Islet of Langerhans (tissue), 1 donor: ENCODE measurements around the gene MYO7B.

Experiments used
- FAIRE-seq: peaks from one replicate; lab custom pipeline; 2011; peaks lifted over from hg19 to GRCh38; lab: Jason Lieb, UNC

The MYO7B gene

DNA sequence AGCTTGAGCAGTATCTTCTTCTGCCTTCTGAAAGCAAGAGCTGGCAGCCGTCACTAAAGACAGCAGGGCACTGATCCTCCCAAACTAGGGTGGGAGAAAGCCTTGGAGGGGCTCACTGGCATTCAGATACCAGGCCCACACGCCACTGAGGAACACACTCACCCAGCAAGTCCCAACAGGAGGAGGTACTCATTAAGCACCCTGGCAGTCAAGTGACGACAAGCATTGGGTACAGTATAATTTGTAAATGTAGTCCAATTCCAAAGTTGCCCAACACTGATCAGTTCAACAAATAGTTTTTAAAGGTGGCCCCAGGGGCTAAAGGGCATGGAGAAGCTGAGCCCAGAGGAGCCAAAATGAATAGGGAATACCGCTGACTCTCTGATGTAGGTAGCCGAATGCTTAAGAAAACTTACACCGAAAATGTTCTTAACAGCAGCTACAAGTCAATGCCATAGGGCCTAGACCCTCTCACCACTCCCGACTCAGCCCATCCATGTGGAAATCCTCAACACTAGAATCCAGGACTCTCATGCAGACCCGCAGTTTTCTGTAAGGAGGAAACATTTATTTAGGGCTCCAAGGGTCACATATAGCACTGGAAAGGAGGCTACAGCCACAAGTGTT, 129.9 kb downstream of the MYO7B start:
- no peak for FAIRE-seq

DNA sequence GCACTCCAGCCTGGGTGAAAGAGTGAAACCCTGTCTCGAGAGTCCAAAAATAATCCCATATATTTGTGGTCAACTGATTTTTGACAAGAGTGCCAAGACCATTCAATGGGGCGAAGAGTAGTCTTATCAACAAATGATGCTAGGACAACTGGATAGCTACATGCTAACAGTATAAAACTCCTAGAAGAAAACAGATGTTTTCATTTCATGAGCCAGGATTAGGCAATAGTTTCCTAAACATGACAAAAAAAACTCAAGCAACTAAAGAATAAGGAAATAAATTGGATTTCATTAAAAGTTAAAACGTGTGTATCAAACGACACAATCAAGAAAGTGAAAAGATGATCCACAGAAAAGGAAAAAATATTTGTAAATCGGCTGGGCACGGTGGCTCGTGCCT, 133.6 kb downstream of the MYO7B start:
- no peak for FAIRE-seq

DNA sequence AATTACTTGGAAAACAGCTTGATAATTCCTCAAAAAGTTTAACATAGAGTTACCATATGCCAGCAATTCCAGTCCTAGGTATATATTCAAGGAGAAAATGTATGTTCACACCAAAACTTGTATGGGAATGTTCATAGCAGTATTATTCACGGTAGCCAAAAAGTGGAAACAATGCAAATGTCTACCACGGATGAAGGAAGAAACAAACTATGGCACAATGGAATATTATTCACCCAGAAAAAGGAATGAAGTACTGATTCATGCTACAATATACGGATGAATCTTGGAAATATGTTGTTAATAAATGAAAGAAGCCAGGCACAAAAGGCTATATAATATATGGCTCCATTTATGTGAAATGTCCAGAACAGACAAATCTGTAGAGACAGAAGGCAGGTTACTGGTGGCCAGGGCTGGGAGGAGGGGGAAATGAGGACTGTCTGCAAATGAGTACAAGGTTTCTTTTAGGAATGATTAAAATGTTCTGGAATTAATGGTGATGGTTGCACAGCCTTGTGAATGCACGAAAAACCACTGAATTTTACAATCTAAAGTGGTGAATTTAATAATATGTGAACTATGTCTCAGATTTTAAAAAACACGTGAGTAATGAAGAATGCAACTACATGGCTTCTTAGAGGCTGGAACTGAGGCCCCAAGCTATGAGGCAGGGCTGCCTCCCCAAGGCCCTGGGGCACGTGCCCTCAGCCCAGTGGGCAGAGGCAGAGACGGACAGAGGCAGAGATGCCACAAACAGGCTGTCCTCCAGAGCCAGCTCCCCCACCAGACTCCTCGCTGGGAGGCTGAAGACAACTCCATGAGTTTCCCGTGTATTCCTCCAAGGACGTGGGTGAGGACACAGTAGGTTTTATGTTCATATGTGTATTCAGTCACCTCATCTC, 134.8 kb downstream of the MYO7B start:
- no peak for FAIRE-seq

DNA sequence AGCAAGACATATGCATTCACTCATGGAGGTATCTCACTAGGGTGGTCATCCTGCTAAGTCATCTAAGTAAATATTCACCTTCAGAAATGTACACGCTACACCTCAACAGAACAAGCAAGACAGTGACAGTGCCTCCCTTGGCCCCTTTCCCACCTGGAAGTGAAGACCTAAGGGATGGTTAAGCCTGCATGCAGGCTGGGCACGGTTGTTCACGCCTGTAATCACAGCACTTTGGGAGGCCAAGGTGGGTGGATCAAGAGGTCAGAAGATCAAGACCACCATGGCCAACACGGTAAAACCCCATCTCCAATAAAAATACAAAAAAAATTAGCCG, 135.4 kb downstream of the MYO7B start:
- FAIRE-seq, result no peak

DNA sequence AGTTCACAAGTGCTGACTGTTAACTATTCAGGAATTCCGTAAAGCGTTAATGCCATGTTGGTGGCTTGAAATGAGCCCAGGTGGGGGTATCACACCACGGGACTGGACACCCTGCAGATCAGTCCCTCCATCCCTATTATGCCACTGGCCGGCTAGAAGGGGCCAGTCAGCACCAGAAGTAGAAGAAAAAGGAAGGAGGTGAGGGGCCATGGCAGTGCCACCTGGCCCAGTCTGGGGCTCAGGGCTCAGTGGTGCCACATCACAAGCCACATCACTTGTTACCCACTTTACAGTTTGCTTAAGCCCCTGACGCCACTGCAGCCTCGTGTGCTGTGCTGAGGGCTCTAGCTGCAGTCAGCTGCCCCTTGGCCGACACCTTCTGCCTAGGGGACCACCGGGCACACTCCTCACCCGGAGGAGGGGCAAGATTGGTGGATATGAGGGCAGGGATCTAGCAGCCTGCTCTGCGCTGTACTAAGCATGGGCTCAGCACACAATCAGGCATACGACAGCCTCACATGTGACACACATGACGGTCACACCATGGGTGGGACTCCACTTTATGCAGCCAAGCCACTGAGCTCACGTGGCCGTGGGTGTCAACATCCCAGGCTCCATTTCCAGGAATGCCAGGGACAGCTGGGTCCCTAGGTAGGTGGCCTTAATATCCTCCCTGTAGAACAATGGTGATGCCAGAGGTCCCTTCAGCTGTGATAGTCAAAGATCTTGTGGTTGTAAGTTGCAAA, 136.2 kb downstream of the MYO7B start:
- no peak for FAIRE-seq

DNA sequence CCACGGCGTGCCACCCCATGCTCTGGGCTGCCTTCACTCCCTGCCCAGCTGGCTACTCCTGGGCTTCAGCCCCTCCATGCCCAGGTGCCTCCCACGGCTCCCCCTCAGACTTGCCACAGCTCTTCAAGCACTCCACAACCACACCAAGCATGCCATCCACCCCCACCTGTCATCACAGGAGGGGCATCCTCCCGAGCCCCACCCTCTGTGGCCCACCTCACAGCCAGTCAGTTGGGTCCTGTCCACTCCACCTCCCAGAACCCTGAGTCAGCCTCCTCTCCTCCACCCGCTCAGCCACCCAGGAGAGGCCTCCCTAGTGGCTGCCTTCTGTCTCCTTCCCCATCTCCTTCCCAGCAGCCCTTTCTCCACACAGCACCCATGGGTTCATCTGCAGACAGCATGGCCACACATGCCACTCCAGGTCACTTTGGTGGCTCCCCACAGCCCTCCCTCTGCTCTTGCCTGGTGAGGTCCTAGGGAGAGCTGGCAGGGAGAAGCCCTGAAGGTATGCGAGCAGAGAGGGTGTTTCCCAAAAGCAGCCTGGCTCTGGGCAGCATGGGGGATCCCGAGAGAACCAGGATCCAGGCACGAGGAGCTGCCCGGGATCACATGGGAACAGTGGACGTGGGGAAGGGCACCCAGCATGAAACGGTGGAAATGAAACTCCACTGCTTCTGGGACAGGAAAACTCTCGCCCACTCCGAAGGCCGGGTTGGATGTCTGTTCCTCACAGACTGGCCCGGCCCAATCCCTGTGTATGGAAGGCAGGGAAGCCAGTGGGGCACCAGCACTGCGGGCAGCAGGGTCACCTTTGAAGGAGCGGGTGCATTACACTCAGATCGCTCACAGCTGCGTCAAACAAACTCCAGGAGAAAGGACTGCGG, 137.1 kb downstream of the MYO7B start:
- FAIRE-seq, result no peak

DNA sequence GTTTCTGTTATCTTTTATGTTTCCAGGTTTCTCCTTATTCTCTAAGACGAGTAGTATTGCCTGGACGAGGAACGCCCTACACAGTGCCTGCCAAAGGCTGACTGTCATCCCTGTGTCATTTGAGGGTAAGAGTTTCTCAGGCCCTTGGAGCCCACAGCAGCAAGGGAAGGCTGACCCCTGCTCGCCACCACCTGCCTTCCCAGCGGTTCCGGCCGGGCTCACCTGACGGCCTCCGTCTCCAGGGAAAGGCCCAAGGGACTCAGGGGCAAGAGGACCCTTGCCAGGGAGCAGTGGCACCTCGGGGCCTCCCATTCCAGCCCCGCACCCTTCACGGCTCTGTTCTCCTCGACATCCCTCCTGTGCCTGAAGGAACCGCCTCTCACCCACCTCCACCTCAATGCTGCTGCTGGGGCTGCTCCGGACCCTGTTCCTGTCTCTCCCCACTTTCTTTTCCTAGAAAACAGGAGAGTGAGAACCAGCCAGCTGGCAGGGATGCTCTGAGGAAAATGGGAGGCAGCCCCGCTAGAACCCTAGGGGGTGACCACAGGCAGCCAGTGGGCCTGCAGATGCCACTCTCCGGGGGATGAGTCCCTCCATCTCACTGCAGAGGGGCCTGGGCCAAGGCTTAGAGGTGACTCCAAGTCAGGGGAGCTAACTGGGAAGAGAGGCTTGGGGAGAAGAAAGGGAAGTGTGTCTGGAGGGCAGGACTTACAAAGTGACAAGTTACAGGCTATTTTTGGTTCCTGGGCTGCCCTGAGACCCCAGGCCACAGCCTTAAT, 138.0 kb downstream of the MYO7B start:
- no peak for FAIRE-seq

DNA sequence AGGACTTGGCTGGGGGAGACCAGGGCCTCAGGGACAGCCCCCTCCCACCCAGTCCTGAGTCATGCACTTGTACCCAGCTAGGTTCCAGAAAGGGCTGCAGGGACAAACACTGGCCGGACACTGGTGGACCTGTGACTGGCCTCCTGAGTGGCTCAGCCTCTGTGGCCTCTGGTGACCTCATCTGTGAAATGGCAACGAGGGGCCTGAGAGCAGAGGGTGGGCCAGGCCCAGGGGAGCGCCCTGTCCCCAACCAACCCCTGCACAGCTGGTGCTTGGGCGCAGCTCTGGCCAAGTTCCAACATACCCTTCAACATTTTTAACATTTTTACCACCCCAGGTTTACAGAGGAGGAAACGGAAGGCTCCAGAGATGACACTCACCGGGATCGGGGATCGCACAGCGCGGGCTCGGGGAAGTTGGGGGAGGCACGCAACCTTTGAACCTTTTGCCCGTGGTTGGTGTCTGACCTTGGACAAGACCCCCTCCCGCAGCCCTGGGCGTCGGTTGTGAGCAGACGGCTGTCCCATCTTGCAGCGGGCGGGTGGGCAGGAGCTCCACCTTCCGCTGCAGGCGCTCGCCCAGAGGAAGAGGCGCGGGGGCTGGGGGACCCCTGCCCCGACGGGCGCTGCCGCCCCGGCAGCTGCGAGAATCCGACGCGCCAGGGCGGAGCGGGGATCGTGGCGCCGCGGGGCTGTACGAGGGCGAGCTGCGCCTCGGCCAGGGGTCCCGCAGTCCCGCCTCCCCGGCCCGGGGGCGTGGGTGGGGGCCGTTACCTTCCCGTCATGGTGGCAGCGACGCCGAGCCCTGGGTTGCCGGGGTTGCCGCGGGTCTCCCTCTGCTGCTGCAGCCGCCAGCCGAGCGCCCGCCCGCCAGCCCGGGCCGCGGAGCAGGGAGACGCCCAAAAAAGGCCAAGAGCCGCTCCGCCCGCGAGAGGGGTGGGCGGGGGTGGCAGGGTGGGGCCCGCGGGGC, 139.0 kb downstream of the MYO7B start:
- no peak for FAIRE-seq

DNA sequence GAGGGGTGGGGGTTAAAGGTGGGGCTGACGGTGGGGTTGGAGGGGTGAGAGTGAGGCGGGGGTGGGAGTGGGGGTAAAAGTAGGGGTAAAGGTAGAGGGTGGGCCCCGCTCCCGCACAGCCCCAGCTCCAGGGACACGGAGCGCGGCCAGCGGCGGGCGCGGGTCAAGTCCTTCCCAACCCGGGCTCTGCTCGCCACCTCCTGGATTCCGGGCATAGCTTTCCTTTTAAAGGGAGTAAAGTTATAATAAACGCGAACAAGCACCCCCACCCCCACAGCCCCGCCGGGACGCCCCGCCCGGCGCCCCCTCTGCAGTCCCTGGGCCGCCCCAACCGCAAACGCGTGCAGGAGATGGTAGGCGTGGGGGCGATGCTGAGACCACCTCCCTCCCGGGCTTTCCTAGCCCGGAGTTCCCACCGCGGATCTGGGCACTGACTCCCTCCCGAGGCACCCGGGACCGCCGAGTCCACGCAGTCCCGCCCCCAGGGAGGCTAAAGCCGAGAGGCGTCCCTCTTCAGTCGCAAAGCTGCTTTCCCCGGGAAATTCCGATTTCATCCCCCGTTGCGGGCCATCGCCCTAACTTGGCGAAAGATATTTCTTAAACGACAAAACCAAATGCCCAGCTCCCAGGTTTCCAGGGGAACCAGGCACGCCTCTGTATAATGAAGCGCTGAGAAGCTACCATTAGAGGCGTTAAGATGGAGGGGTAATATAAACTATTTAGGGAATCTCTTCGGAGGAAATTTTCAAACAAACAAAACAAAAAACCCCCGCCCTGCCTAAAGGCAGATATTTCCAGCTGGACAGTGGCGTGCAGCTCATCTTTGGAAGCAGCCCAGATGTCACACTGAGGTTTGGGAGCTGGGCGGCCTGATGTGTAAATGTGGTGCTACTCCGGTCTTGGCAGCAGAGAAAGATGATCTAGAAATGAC, 140.1 kb downstream of the MYO7B start, which contains the start of gene LIMS2:
Gene LIMS2 (minus strand): TSS at position 200 of the 931 bp plus-strand sequence. CDS start 506 bp downstream, outside the sequence.
- no peak for FAIRE-seq

DNA sequence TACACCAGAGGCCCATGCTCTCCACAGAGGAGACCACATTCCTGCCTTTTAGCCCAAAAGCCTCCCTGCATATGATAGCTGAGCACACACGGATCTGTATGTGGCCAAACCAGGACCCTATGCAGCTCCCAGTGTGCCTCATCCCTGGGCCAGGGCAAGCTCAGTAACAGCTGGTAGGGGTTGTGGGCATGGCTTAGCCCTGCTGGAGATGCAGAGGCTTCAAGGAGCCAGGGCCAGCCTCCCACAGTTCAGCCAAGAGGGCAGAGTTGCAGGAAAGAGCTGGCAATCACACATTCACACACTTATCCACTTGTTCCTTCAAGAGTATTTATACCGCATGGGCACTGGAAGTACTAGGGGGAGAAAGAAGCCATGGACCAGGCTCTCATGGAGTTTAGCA, 141.4 kb downstream of the MYO7B start:
- no peak for FAIRE-seq

DNA sequence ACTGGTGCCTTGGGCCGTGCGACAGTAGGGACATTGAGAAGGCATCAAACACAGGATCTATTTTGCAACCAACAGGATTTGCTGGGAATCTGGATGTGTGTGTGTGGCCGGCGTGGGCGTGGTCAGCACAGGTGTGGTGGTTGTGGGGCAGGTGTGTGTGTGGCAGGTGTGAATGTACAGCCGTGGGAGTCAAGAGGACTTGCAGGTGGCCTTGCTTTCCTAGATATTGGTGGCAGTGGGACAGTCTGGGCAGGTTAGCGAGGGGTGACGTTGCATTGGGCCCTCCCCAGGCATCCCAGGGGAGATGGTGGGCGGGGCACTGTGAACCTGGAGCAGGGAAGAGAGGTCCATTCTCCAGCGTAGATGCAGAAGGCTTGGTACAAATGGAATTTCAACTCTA, 143.0 kb downstream of the MYO7B start:
- no peak for FAIRE-seq

DNA sequence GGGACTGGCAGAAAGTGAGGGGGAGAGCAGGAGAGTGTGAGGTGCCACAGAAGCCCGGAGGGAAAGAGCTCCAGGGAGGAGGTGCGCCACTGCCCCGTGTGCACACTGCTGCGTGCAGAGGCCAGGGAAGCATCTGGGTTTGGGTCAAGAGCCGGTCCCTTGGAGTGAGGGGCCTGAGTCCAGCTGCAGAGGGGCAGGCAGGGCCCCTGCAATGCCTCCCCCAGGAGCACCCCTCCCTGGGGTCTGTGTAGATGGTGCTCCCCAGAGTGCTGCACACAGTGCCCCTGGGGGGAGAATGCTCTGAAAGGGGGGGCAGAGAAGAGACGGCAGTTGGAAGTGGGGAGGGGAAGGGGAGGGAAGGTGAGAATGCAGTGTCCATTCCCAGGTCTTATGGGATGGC, 143.5 kb downstream of the MYO7B start:
- no peak for FAIRE-seq

DNA sequence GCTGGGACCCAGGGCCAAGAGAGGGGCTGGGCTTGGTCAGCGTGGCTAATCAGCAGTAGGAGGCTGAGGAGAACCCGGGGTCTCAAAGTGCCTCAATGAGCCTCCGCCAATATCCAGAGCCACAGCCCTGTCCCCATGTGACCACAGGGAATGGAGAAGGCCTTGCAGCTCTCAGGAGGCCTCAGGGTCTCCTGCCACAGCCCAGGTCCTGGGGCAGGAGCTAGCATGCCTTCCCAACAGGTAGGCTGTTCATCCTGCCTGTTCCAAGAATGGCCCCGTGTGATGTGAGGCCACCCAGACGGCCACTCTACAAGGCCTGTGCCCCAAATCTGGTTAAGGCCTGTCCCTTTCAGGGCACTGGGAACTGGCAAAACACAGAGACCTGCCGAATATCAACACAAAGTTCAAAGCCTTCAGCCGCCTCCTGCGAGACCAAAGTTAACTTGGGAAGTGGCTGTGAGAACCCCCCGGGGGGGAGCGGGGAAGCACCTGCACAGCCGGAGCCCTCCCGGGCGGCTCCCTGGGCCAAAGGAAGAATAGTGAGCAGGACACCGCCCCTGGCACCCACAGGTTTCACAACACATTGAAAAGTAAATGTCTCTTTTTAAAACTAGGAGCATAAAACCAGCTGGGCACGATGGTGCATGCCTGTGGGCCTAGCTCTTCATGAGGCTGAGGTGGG, 144.3 kb downstream of the MYO7B start:
- FAIRE-seq, result no peak

DNA sequence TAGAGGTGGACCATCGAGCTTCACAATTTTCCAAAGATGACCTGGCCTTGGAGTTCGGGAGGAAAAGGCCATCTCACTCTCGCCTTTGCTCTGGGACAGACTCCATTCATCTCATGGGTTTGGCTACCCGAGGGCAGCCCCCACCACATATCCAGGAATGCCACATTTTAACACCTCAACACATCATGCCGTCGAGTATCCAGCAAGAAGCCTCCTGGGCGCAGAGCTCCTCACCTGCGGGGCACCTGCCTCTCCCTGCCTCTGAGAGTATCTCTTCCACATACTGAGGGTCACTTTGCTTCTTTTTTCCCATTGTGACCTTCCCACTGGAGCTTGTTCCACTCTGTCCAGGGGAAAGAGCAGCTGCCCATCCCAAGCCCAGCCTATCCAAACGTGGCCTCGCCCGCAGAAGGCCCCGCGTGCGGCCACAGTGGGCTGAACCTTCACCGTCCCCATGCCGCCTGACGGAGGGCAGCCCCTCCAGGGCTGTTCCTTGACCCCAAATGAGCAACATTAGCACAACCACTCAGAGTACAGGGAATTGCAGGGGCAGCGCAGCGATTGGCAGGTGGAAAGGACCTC, 145.3 kb downstream of the MYO7B start:
- FAIRE-seq, result no peak

DNA sequence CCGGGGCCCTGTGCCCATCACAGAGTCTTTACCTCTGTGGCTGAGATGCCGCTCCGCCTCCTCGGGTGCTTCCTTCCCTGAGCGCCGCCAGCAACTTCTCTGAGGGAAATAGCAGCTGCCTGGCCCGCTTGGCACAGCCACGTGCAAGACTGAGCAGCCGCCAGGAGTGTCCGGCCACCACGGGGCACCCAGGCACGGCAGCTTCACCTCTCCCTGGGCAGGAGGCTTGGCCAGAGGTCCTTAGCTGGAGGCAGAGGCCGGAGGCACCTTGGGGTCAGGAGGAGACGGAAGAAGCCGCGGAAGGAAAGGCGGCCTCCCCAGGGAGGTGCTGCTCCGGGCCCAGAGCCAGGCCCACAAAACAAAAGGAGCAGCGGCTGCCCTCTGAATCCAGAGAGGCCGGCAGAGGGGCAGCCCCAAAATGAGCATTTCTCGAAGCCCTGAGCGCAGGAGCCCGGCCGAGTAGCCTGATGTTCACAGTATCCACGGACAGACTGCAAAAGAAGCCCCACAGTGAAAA, 145.9 kb downstream of the MYO7B start:
- FAIRE-seq, result no peak

DNA sequence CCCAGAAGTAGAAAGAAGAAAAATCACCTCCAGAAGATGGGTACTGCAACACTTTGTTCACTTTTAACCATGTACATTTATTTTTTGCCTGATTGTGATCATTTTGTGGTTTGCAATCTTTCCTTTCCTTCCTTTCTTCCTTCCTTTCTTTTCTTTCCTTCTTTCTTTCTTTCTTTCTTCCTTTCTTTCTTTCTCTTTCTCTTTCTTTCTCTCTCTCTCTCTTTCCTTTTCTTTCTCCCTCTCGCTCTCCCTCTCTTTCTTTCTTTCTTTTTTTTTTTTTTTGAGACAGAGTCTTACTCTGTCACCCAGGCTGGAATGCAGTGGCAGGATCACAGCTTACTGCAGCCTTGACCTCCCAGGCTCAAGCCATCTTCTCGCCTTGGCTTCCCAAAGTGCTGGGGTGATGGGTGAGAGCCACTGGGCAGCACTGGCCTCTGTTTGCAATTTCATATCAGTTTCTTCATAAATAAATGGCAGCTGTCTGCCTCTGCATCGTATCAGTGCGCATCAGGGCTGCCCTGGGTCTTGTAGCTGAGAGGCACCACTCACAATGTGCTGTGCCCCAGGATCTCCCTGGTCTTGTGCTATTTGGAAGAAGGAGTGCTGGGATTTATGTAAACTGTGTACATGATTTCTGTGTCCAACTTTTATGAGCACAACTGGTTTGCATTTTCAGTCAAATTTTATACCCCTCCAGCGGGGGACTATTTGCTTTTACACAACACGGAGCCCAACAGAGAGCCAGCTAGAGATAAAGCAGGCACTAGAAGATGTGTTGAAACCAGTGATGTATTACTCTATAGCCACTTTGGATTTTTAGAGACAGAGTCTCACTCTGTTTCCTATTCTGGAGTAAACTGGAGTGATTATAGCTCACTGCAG, 146.7 kb downstream of the MYO7B start:
- FAIRE-seq, result no peak

DNA sequence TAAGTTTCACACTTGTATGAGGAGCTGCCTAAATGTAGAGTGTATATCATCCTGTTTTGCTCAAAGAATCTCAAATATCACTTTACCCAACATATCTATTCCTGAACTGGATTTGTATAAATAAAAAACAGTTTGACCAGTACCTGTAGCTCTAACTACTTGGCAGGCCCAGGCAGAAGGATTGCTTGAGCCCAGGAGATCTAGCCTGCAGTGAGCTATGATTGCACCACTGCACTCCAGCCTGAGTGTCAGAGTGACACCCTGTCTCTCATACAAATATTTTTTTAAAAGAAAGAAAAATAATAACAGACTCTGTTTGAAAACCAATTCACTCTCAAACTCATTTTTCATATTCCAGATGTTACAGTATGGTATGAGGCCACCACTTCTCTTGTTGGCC, 147.6 kb downstream of the MYO7B start:
- FAIRE-seq, result no peak
